Glutamatergic neuron (in vitro differentiated cells): ENCODE measurements around the gene MAP2. TPM values are rescaled to one million over a fixed set of nuclear protein-coding genes. Genes with fewer than 3 reads are reported as not detected.

ENCODE experiments used
- DNase-seq: peaks from one replicate; pipeline ENCODE4 v3.0.0; 2022
- H3K27ac Mint-ChIP-seq: one replicate; pipeline ENCODE4 v1.8.0; 2020; ENCODE audit warnings: mild to moderate bottlenecking, mixed read lengths, inconsistent platforms; ENCODE audit not compliant: unreplicated experiment
- H3K27me3 Mint-ChIP-seq: one replicate; pipeline ENCODE4 v1.8.0; 2020; ENCODE audit warnings: mild to moderate bottlenecking, moderate library complexity, mixed read lengths, inconsistent platforms; ENCODE audit not compliant: unreplicated experiment
- H3K36me3 Mint-ChIP-seq: one replicate; pipeline ENCODE4 v1.8.0; 2020; ENCODE audit warnings: mild to moderate bottlenecking, mixed read lengths, inconsistent platforms; ENCODE audit not compliant: unreplicated experiment
- H3K4me1 Mint-ChIP-seq: one replicate; pipeline ENCODE4 v1.8.0; 2020; ENCODE audit warnings: mild to moderate bottlenecking, low read depth, mixed read lengths, inconsistent platforms; ENCODE audit not compliant: unreplicated experiment
- H3K4me3 Mint-ChIP-seq: one replicate; pipeline ENCODE4 v1.8.0; 2020; ENCODE audit warnings: mild to moderate bottlenecking, mixed read lengths, inconsistent platforms; ENCODE audit not compliant: unreplicated experiment
- H3K9me3 Mint-ChIP-seq: one replicate; pipeline ENCODE4 v1.8.0; 2020; ENCODE audit warnings: mild to moderate bottlenecking, moderate library complexity, mixed read lengths, inconsistent platforms; ENCODE audit not compliant: unreplicated experiment
- total RNA-seq: library from RNA; stranded (reverse); fragmentation: NEBNext Ultra II Directional; extraction: Animal tissue kit (Norgen Biotek cat#: 25700); gene quantifications from one replicate; pipeline ENCODE4 v1.2.1, GENCODE V29; 2021; ENCODE audit not compliant: unreplicated experiment
- TF ChIP-seq, protein P1 (sequence below): fragments of 200-600 bp; sonication (generic); IDR thresholded peaks from one replicate; pipeline ENCODE4 v1.5.0; 2021; ENCODE audit not compliant: partially characterized antibody, unreplicated experiment

The MAP2 gene
- total RNA-seq, 1 donor from 2014 or later = 177 TPM

- H3K4me1 Mint-ChIP-seq = peaks cover 22% of the 10 kb centered on the region
- H3K27ac Mint-ChIP-seq = peak overlapping the region; percentile 10
- no peaks in the 10 kb centered on the region for H3K27me3 Mint-ChIP-seq
- H3K9me3 Mint-ChIP-seq = no peaks in the 10 kb centered on the region
- H3K4me3 Mint-ChIP-seq = peak overlapping the region; percentile 27
- DNase-seq = no peak
- H3K36me3 Mint-ChIP-seq = no peaks in the 10 kb centered on the region
- TF ChIP-seq, protein P1, sequence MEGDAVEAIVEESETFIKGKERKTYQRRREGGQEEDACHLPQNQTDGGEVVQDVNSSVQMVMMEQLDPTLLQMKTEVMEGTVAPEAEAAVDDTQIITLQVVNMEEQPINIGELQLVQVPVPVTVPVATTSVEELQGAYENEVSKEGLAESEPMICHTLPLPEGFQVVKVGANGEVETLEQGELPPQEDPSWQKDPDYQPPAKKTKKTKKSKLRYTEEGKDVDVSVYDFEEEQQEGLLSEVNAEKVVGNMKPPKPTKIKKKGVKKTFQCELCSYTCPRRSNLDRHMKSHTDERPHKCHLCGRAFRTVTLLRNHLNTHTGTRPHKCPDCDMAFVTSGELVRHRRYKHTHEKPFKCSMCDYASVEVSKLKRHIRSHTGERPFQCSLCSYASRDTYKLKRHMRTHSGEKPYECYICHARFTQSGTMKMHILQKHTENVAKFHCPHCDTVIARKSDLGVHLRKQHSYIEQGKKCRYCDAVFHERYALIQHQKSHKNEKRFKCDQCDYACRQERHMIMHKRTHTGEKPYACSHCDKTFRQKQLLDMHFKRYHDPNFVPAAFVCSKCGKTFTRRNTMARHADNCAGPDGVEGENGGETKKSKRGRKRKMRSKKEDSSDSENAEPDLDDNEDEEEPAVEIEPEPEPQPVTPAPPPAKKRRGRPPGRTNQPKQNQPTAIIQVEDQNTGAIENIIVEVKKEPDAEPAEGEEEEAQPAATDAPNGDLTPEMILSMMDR = no peak
Observed at GRCh38 chr2:209671020-209671680, 247.3 kb downstream of the MAP2 start.

GRCh38 chr2:209673811-209674210 lies 250.0 kb downstream of the MAP2 start:
- H3K9me3 Mint-ChIP-seq = no peaks in the 10 kb centered on the region
- no peaks in the 10 kb centered on the region for H3K27me3 Mint-ChIP-seq
- no peaks in the 10 kb centered on the region for H3K36me3 Mint-ChIP-seq
- peaks cover 22% of the 10 kb centered on the region for H3K4me1 Mint-ChIP-seq
- DNase-seq = no peak
- H3K4me3 Mint-ChIP-seq = no peak overlapping the region
- TF ChIP-seq, protein P1 = no peak
- no peak overlapping the region for H3K27ac Mint-ChIP-seq

DNA sequence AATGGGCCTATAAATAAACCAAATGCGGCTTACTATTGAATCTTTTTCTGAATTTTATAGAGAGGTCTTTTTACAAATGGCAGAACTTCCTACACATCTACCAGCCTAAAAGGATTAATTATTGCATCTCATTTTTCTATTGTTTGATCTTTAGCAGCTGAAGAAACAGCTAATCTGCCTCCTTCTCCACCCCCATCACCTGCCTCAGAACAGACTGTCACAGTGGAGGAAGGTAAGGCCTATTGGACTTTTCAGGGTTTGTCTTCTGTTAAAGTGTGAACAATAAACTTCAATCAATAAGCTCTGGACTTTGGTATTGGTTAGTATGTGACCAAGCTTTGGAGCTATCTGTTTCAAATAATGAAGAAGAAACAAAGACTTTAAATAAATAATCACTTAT lies 256.7 kb downstream of the MAP2 start:
- Mint-ChIP-seq H3K9me3 (no peaks in the 10 kb centered on the region), H3K27ac (no peak overlapping the region), H3K4me3 (no peak overlapping the region), H3K36me3 (no peaks in the 10 kb centered on the region), H3K4me1 (peaks cover 4% of the 10 kb centered on the region), H3K27me3 (no peaks in the 10 kb centered on the region)
- TF ChIP-seq, protein P1 = no peak
- no peak for DNase-seq

GRCh38 chr2:209681201-209681735 lies 257.4 kb downstream of the MAP2 start:
- DNase-seq = no peak
- Mint-ChIP-seq H3K27me3 (no peaks in the 10 kb centered on the region), H3K27ac (no peak overlapping the region), H3K4me1 (peaks cover 4% of the 10 kb centered on the region), H3K9me3 (no peaks in the 10 kb centered on the region), H3K36me3 (no peaks in the 10 kb centered on the region), H3K4me3 (no peak overlapping the region)
- TF ChIP-seq, protein P1 = no peak

- no peaks in the 10 kb centered on the region for H3K36me3 Mint-ChIP-seq
- H3K27ac Mint-ChIP-seq = no peak overlapping the region
- H3K4me3 Mint-ChIP-seq = no peak overlapping the region
- H3K9me3 Mint-ChIP-seq = no peaks in the 10 kb centered on the region
- TF ChIP-seq, protein P1 = no peak
- DNase-seq = no peak
- H3K4me1 Mint-ChIP-seq = peaks cover 13% of the 10 kb centered on the region
- H3K27me3 Mint-ChIP-seq = no peaks in the 10 kb centered on the region
Observed at GRCh38 chr2:209682646-209683045, 258.8 kb downstream of the MAP2 start.
